H9 (cell line): ENCODE measurements around the gene OR10A3. TPM values are rescaled to one million over a fixed set of nuclear protein-coding genes. Genes with fewer than 3 reads are reported as not detected.

ENCODE experiments used
- DNase-seq: peaks from one replicate; pipeline ENCODE4 v3.0.0-alpha.2; 2017
- H2AFZ ChIP-seq: one replicate; pipeline ENCODE4 v1.6.1; 2013; ENCODE audit warnings: mild to moderate bottlenecking, low read length, control low read depth, moderate library complexity
- H2AK5ac ChIP-seq: 2 replicates; pipeline ENCODE4 v1.6.1; 2013; ENCODE audit warnings: low read length, control low read depth, mixed read lengths; ENCODE audit not compliant: insufficient read length
- H2BK120ac ChIP-seq: one replicate; pipeline ENCODE4 v1.6.1; 2013; ENCODE audit warnings: low read depth, mild to moderate bottlenecking, low read length, control low read depth, inconsistent platforms; ENCODE audit not compliant: poor library complexity, severe bottlenecking
- H2BK12ac ChIP-seq: 2 replicates; pipeline ENCODE4 v1.6.1; 2013; ENCODE audit warnings: low read length, control low read depth, mixed read lengths, low read depth; ENCODE audit not compliant: insufficient read length
- H2BK15ac ChIP-seq: 2 replicates; pipeline ENCODE4 v1.6.1; 2013; ENCODE audit warnings: low read depth, low read length, control low read depth
- H2BK20ac ChIP-seq: one replicate; pipeline ENCODE4 v1.6.1; 2013; ENCODE audit warnings: low read depth, mild to moderate bottlenecking, low read length, control low read depth, inconsistent platforms; ENCODE audit not compliant: poor library complexity, severe bottlenecking
- H2BK5ac ChIP-seq: 2 replicates; pipeline ENCODE4 v1.6.1; 2013; ENCODE audit warnings: low read length, control low read depth, mixed read lengths; ENCODE audit not compliant: insufficient read length
- H3K14ac ChIP-seq: 2 replicates; pipeline ENCODE4 v1.6.1; 2013; ENCODE audit warnings: low read length, control low read depth; ENCODE audit not compliant: insufficient read depth
- H3K18ac ChIP-seq: 2 replicates; pipeline ENCODE4 v1.6.1; 2013; ENCODE audit warnings: low read depth, mild to moderate bottlenecking, mixed read lengths, low read length, control low read depth; ENCODE audit not compliant: insufficient read length
- H3K23ac ChIP-seq: 2 replicates; pipeline ENCODE4 v1.6.1; 2013; ENCODE audit warnings: low read length, control low read depth, mixed read lengths, low read depth; ENCODE audit not compliant: insufficient read length
- H3K23me2 ChIP-seq: 2 replicates; pipeline ENCODE4 v1.6.1; 2013; ENCODE audit warnings: low read depth, mild to moderate bottlenecking, mixed read lengths, low read length, control low read depth; ENCODE audit not compliant: insufficient read length, poor library complexity, severe bottlenecking
- H3K27ac ChIP-seq: 2 replicates; pipeline ENCODE4 v1.5.1; 2013; ENCODE audit warnings: low read length, control low read depth, mixed read lengths, low read depth; ENCODE audit not compliant: insufficient read length
- H3K27me3 ChIP-seq: 2 replicates; pipeline ENCODE4 v1.6.1; 2013; ENCODE audit warnings: low read length, control low read depth, inconsistent platforms; ENCODE audit not compliant: insufficient read depth
- H3K4ac ChIP-seq: 2 replicates; pipeline ENCODE4 v1.6.1; 2013; ENCODE audit warnings: low read depth, mild to moderate bottlenecking, control low read depth, inconsistent platforms, low read length, moderate library complexity
- H3K4me1 ChIP-seq: 2 replicates; pipeline ENCODE4 v1.6.1; 2013; ENCODE audit warnings: low read length, control low read depth, inconsistent platforms; ENCODE audit not compliant: insufficient read depth
- H3K4me2 ChIP-seq: 2 replicates; pipeline ENCODE4 v1.6.1; 2013; ENCODE audit warnings: low read length, control low read depth, mixed read lengths; ENCODE audit not compliant: insufficient read length, insufficient read depth
- H3K56ac ChIP-seq: 2 replicates; pipeline ENCODE4 v1.6.1; 2013; ENCODE audit warnings: low read depth, mild to moderate bottlenecking, mixed read lengths, low read length, control low read depth; ENCODE audit not compliant: insufficient read length
- H3K79me1 ChIP-seq: 2 replicates; pipeline ENCODE4 v1.6.1; 2013; ENCODE audit warnings: low read depth, mild to moderate bottlenecking, moderate library complexity, low read length, control low read depth, inconsistent platforms; ENCODE audit not compliant: insufficient read depth, poor library complexity, severe bottlenecking
- H3K79me2 ChIP-seq: 2 replicates; pipeline ENCODE4 v1.6.1; 2013; ENCODE audit warnings: low read length, control low read depth, inconsistent platforms; ENCODE audit not compliant: insufficient read depth
- H3K9ac ChIP-seq: 2 replicates; pipeline ENCODE4 v1.6.1; 2013; ENCODE audit warnings: low read length, control low read depth, mixed read lengths; ENCODE audit not compliant: insufficient read length; ENCODE audit errors: extremely low read depth
- H3K9me3 ChIP-seq: one replicate; pipeline ENCODE4 v1.6.1; 2013; ENCODE audit warnings: low read depth, low read length, inconsistent platforms; ENCODE audit not compliant: control insufficient read depth
- H3T11ph ChIP-seq: one replicate; pipeline ENCODE4 v1.6.1; 2013; ENCODE audit warnings: mild to moderate bottlenecking, low read length, control low read depth, inconsistent platforms
- H4K20me1 ChIP-seq: one replicate; pipeline ENCODE4 v1.6.1; 2013; ENCODE audit not compliant: control insufficient read depth, insufficient read length, insufficient read depth
- H4K5ac ChIP-seq: 2 replicates; pipeline ENCODE4 v1.6.1; 2013; ENCODE audit warnings: low read depth, mild to moderate bottlenecking, mixed read lengths, low read length, control low read depth; ENCODE audit not compliant: insufficient read length
- H4K8ac ChIP-seq: replicated peaks from 2 replicates; pipeline ENCODE4 v1.6.1; 2013; ENCODE audit warnings: low read length, control low read depth, mixed read lengths, low read depth; ENCODE audit not compliant: insufficient read length
- H4K91ac ChIP-seq: 2 replicates; pipeline ENCODE4 v1.6.1; 2013; ENCODE audit warnings: low read depth, mild to moderate bottlenecking, moderate library complexity, mixed read lengths, low read length, control low read depth; ENCODE audit not compliant: insufficient read length
- H3K27ac Mint-ChIP-seq, 3 experiments: 2 replicates in 2 of 3; 3 replicates in 1 of 3; pipeline ENCODE4 v1.8.0; 2020 to 2021; ENCODE audit warnings: mixed read lengths in 3 of 3, mild to moderate bottlenecking in 1 of 3, moderate library complexity in 1 of 3
- H3K27me3 Mint-ChIP-seq: 2 replicates; pipeline ENCODE4 v1.8.0; 2021; ENCODE audit warnings: low read depth, mild to moderate bottlenecking, moderate library complexity, mixed read lengths
- H3K36me3 Mint-ChIP-seq, 3 experiments: 2 replicates in 2 of 3; 3 replicates in 1 of 3; pipeline ENCODE4 v1.8.0; 2020 to 2021; ENCODE audit warnings: low read depth in 3 of 3, mixed read lengths in 3 of 3; ENCODE audit not compliant: insufficient read depth in 1 of 3
- H3K4me1 Mint-ChIP-seq, 2 experiments: 2 replicates each; pipeline ENCODE4 v1.8.0; 2020; ENCODE audit warnings: mixed read lengths in 2 of 2
- H3K4me3 Mint-ChIP-seq, 2 experiments: 2 replicates in 1 of 2; 3 replicates in 1 of 2; pipeline ENCODE4 v1.8.0; 2020 to 2021; ENCODE audit warnings: mild to moderate bottlenecking in 2 of 2, mixed read lengths in 2 of 2, moderate library complexity in 1 of 2
- H3K9me3 Mint-ChIP-seq, 2 experiments: 2 replicates in 1 of 2; 3 replicates in 1 of 2; pipeline ENCODE4 v1.8.0; 2020; ENCODE audit warnings: mild to moderate bottlenecking in 2 of 2, mixed read lengths in 2 of 2, moderate library complexity in 1 of 2
- WGBS: extraction: QIAGEN DNeasy Blood & Tissue Kit; methylation state at CpG from one replicate; pipeline ENCODE4 v1.1.7; 2013; ENCODE audit warnings: missing lambda C conversion rate, low lambda C conversion rate, mixed read lengths; ENCODE audit not compliant: insufficient read length; ENCODE audit errors: extremely low coverage; 5-methylcytosine and 5-hydroxymethylcytosine counted together
- total RNA-seq: library from RNA; stranded (reverse); gene quantifications from 2 replicates; pipeline ENCODE4 v1.2.1, GENCODE V29; 2021
- TF ChIP-seq, protein P1 (sequence below): fragments of 200-600 bp; sonication (generic); conservative IDR thresholded peaks from 3 replicates; pipeline ENCODE4 v1.8.0; 2021; ENCODE audit warnings: antibody characterized with exemption, mild to moderate bottlenecking

OR10A3 gene
- total RNA-seq, 1 experiment from 2014 or later, result not detected

DNA sequence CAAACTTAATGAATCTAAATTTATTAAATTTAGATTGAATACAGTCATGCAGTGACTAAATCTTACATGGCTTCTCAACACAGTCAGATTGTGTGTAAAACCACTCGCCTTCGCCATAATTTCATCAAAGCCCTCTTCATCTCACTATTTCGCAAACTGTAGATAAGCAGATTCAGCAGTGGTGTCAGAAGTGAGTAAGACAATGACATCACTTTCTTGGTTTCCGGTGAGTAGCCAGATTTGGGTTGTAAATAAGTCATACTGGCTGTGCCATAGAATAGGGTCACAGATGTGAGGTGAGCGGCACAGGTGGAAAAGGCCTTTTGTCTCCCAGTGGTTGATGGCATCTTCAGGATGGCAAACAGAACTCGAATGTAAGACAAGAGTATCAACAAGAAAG is 13.9 kb downstream of the OR10A3 start:
- Histone ChIP-seq H3K18ac (no peak overlapping the region), H3K79me1 (no peaks in the 10 kb centered on the region), H2AK5ac (no peak overlapping the region), H3K4ac (no peak overlapping the region), H3K14ac (no peak overlapping the region), H3K23me2 (no peaks in the 10 kb centered on the region), H3K27ac (no peak overlapping the region), H3K79me2 (no peaks in the 10 kb centered on the region), H4K91ac (no peak overlapping the region), H3K9ac (no peak overlapping the region), H3K4me1 (no peaks in the 10 kb centered on the region), H3T11ph (no peak overlapping the region), H2BK12ac (no peak overlapping the region), H3K23ac (no peak overlapping the region), H2BK20ac (no peak overlapping the region), H3K27me3 (no peaks in the 10 kb centered on the region), H3K56ac (no peak overlapping the region), H3K9me3 (no peaks in the 10 kb centered on the region), H2AFZ (no peak overlapping the region), H4K8ac (no peak overlapping the region), H3K4me2 (no peak overlapping the region), H4K5ac (no peak overlapping the region), H2BK15ac (no peak overlapping the region), H4K20me1 (no peaks in the 10 kb centered on the region), H2BK5ac (no peak overlapping the region), H2BK120ac (no peak overlapping the region)
- Mint-ChIP-seq H3K4me3 (no peak overlapping the region), H3K36me3 (peaks cover 0 to 5% (median 0%) of the 10 kb centered on the region in 3 experiments; a peak in 4 of 7 replicates), H3K4me1 (no peaks in the 10 kb centered on the region), H3K27ac (no peak overlapping the region), H3K27me3 (no peaks in the 10 kb centered on the region), H3K9me3 (peaks cover 4 to 5% of the 10 kb centered on the region in 2 experiments; a peak in 2 of 5 replicates)
- TF ChIP-seq, protein P1, sequence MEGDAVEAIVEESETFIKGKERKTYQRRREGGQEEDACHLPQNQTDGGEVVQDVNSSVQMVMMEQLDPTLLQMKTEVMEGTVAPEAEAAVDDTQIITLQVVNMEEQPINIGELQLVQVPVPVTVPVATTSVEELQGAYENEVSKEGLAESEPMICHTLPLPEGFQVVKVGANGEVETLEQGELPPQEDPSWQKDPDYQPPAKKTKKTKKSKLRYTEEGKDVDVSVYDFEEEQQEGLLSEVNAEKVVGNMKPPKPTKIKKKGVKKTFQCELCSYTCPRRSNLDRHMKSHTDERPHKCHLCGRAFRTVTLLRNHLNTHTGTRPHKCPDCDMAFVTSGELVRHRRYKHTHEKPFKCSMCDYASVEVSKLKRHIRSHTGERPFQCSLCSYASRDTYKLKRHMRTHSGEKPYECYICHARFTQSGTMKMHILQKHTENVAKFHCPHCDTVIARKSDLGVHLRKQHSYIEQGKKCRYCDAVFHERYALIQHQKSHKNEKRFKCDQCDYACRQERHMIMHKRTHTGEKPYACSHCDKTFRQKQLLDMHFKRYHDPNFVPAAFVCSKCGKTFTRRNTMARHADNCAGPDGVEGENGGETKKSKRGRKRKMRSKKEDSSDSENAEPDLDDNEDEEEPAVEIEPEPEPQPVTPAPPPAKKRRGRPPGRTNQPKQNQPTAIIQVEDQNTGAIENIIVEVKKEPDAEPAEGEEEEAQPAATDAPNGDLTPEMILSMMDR, result no peak
- DNase-seq, result no peak
- WGBS, result no CpG with 5 or more reads among the region's 6 CpGs
